HG02840 (cell line): ENCODE measurements around the gene PM20D1.

Source experiments
- ATAC-seq: cut with Tn5 transposase; IDR thresholded peaks from one replicate; pipeline ENCODE4 v1.9.1; 2021; ENCODE audit warnings: mild to moderate bottlenecking, moderate library complexity, moderate number of reproducible peaks; ENCODE audit not compliant: unreplicated experiment, low FRiP score

The PM20D1 gene

GRCh38 chr1:205782627-205783432 lies 67.1 kb downstream of the PM20D1 start:
- ATAC-seq: no peak

DNA sequence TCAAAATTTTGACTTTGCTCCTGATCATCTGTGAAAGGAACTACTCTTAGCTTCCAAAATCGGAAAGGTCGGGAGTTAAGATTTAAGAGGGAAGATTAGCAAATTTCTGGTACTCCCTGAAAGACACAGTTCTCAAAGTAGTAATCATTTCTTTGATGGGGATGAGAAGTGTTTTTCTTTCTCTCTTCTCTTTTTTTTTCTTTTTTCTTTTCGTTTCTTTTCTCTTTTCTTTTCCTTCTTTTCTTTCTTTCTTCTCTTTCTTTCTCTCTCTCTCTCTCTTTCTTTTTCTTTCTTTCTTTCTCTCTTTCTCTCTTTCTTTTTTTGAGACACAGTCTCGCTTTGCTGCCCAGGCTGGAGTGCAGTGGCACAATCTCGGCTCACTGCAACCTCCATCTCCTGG lies 69.6 kb downstream of the PM20D1 start:
- ATAC-seq: no peak
